ENCODE measurements around the gene ZNF764. TPM values are rescaled to one million over a fixed set of nuclear protein-coding genes. Genes with fewer than 3 reads are reported as not detected.

The ZNF764 gene
- total RNA-seq, 4 donors from 2014 or later, result 9.3 to 15.4 (median 11.8) TPM

DNA sequence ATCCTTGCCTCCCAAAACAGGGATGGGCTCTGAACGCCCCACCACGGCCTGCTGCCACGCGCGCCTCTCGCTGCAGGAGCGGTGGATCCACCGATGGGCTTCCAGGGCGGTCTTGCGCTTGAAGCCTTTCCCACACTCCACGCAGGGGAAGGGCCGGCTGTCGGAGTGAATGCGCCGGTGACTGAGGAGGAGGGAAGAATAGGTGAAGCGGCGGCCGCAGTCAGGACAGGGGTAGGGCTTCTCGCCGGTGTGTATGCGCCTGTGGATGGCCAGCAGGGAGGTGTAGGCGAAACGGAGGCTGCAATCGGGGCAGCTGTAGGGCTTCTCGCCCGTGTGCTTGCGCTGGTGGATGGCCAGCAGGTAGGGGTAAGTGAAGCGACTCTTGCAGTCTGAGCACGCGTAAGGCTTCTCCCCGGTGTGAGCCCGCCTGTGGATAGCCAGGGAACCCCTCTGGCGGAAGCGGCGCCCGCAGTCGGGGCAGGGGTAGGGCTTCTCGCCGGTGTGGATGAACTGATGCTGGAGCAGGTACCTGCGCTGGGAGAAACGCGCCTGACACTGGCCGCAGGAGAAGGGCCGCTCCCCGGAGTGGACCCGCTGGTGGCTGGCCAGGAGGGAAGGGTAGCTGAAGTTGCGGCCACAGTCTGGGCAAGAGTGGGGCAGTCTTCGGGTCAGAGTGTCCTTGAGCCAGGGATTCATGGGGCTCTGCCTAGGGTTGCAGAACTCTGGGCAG lies 24.6 kb upstream of the ZNF764 start:
- Histone ChIP-seq H3K27ac (no peak overlapping the region), H3K9me3 (no peaks in the 10 kb centered on the region), H3K36me3 (peaks cover 9 to 11% of the 10 kb centered on the region in 2 donors), H3K4me3 (replicated peaks in 1 of 3) (no peak overlapping the region), H3K27me3 (no peaks in the 10 kb centered on the region), H3K4me1 (peaks cover 10 to 12% of the 10 kb centered on the region in 2 donors)
- intact Hi-C loops (cut with DNase I), result loop anchor here (5.0 kb wide), 1 partner anchor 115 kb away; the partner anchor contains the start of gene SRCAP
- WGBS, 2 donors, result 96 to 97% methylated on average over 34 to 47 of the region's 48 CpGs
- DNase-seq, result no peak
- no peak for TF ChIP-seq POLR2A (IDR thresholded peaks at IDR 0.05)
- TF ChIP-seq, protein P1, sequence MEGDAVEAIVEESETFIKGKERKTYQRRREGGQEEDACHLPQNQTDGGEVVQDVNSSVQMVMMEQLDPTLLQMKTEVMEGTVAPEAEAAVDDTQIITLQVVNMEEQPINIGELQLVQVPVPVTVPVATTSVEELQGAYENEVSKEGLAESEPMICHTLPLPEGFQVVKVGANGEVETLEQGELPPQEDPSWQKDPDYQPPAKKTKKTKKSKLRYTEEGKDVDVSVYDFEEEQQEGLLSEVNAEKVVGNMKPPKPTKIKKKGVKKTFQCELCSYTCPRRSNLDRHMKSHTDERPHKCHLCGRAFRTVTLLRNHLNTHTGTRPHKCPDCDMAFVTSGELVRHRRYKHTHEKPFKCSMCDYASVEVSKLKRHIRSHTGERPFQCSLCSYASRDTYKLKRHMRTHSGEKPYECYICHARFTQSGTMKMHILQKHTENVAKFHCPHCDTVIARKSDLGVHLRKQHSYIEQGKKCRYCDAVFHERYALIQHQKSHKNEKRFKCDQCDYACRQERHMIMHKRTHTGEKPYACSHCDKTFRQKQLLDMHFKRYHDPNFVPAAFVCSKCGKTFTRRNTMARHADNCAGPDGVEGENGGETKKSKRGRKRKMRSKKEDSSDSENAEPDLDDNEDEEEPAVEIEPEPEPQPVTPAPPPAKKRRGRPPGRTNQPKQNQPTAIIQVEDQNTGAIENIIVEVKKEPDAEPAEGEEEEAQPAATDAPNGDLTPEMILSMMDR (IDR thresholded peaks at IDR 0.05), result no peak

DNA sequence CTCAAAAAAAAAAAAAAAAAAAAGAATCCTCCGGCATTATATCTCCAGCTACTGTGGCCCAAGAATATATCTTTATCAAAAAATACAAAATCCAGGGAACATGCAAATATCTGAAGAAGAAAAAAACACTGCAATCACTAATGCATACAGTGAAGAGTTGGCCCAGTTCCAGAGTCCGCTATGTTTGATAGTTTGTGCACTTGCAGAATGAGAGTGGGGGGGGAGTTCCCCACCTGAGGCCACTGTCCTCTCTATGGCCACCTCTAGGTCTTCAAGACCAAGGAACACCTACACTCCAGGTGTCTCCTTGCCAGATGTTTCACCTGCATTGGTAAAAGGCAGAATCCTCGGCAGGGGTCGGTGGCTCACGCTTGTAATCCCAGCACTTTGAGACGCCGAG lies 23.3 kb upstream of the ZNF764 start:
- intact Hi-C loops (cut with DNase I), result loop anchor here (5.0 kb wide), 1 partner anchor 116 kb away; the partner anchor contains the start of gene SRCAP
- H3K36me3 ChIP-seq, result peaks cover 9 to 11% of the 10 kb centered on the region in 2 donors
- TF ChIP-seq POLR2A (IDR thresholded peaks at IDR 0.05), result no peak
- TF ChIP-seq, protein P1 (IDR thresholded peaks at IDR 0.05), result no peak
- no peak overlapping the region for H3K27ac ChIP-seq
- no peaks in the 10 kb centered on the region for H3K27me3 ChIP-seq
- WGBS, 2 donors, result 72 to 95% methylated on average over 2 to 7 of the region's 7 CpGs
- H3K4me3 ChIP-seq (replicated peaks in 1 of 3), result no peak overlapping the region
- no peaks in the 10 kb centered on the region for H3K9me3 ChIP-seq
- no peak for DNase-seq
- H3K4me1 ChIP-seq, result peaks cover 10 to 12% of the 10 kb centered on the region in 2 donors

DNA sequence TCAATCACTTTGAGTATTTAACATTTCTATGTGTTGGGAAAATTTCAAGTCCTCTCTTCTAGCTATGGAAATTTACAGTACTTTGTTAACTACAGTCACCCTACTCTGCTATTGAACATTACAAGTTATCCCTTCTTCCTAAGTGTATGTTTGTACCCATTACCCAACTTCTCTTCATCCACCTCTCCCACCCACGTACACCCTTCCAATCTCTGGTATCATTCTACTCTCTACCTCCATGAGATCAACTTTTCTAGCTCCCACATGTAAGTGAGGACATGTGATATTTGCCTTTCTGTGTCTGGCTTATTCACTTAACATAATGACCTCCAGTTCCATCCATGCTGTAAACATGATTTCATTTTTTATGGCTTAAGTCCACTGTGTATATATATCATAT lies 16.5 kb upstream of the ZNF764 start:
- no peaks in the 10 kb centered on the region for H3K36me3 ChIP-seq
- peaks cover 15 to 18% of the 10 kb centered on the region in 2 donors for H3K4me1 ChIP-seq
- H3K9me3 ChIP-seq, result no peaks in the 10 kb centered on the region
- TF ChIP-seq POLR2A (IDR thresholded peaks at IDR 0.05), result no peak
- TF ChIP-seq, protein P1 (IDR thresholded peaks at IDR 0.05), result no peak
- H3K27me3 ChIP-seq, result no peaks in the 10 kb centered on the region
- no peak overlapping the region for H3K27ac ChIP-seq
- 87 to 90% methylated on average over 1 of the region's 1 CpG for WGBS, 2 donors
- H3K4me3 ChIP-seq (replicated peaks in 1 of 3), result no peak overlapping the region
- intact Hi-C loops (cut with DNase I), result loop anchor here (5.0 to 10.0 kb wide), 2 partner anchors 37 to 60 kb away; no protein-coding TSS in a partner anchor
- no peak for DNase-seq

DNA sequence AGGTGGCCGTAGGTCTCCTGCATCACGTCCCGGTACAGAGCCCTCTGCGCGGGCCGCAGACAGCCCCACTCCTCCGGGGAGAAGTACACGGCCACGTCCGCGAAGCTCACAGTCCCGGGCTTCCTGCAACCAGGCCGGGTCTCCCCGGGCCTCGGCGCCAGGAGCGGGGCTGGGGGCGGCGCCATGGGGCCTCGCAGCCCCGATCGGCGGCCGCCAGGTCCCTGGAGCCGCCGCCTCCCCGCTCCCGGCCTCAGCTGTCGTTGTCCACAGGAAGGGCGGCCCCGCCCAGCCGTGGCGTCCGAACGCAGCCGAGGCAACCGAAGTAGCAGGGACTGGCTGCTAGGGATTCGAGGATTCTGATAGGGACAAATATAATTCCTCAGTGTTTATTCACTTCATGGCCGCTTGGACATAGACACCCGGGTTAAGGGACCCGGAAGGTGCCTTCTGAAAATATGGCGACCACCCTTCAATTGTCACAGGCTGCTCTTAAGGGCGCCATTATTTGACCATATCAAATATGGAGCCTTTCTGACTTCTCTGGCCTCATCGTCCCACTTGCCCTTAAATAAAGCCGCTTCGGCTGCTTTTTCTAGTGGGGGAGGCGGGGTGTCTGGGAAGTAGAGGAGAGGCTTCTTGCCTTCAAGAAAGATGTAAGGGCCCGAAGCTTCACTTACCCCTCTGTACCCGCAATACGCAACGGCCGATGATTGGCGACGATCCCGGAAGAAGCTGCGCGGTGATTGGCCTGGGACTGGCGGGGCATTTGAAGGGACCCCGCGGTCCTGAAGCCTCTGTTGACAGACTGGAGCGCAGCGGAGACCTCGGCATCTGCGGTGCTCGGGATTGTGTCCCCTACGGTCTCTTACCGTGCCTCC lies 13.5 kb upstream of the ZNF764 start, which contains the start of gene ZNF688:
Gene ZNF688 (minus strand): TSS at position 270 of the 878 bp plus-strand sequence. CDS start 85 bp downstream, at position 185.
- TF ChIP-seq POLR2A (IDR thresholded peaks at IDR 0.05), result peak in 1 of 2 donors; percentile 75
- TF ChIP-seq, protein P1 (IDR thresholded peaks at IDR 0.05), result peak in 1 of 6 experiments; percentile 29
- peak; percentile 98 to 99 for DNase-seq
- Histone ChIP-seq H3K27ac (peak within 1 kb of the TSS; percentile 79 to 99 (median 95)), H3K9me3 (no peaks in the 10 kb centered on the region), H3K4me3 (replicated peaks in 1 of 3) (peak within 1 kb of the TSS; percentile 12 to 93 (median 68)), H3K4me1 (peaks cover 15 to 18% of the 10 kb centered on the region in 2 donors), H3K27me3 (no peaks in the 10 kb centered on the region), H3K36me3 (no peaks in the 10 kb centered on the region)
- 0% methylated on average over 26 to 37 of the region's 67 CpGs for WGBS, 2 donors
- intact Hi-C loops (cut with DNase I), result loop anchor here (5.0 to 10.0 kb wide), 2 partner anchors 34 to 63 kb away; no protein-coding TSS in a partner anchor

Data from thyroid gland (tissue), 4 donors.